Stimulated activated naive B cell treated with anti-CD40 and anti-IgM and Interleukin-4, amounts not matched to agents 10 μg/mL and 1 μg/mL and 100 μg/mL, for 72 hours (primary cell): Measurements from ENCODE around the gene SLC44A4.
"Not testable (repeated sequence)": the region's sequence is repeated elsewhere in the genome, so short reads cannot be mapped to it uniquely, and the experiment has no call there.

ENCODE experiments used
- ATAC-seq, 2 donors: fragments of 150-1000 bp; cut with Tn5 transposase; replicated peaks; 2 replicates each; pipeline ENCODE4 v1.10.0; 2021; ENCODE audit warnings: moderate library complexity in 1 of 2
- DNase-seq: peaks from one replicate; pipeline ENCODE4 v3.0.0; 2021
- H3K27ac Mint-ChIP-seq: one replicate; pipeline ENCODE4 v1.8.0; 2022; ENCODE audit warnings: mild to moderate bottlenecking, mixed read lengths
- H3K27me3 Mint-ChIP-seq, 2 donors: one replicate each; pipeline ENCODE4 v1.8.0; 2022; ENCODE audit warnings: mixed read lengths in 2 of 2
- H3K36me3 Mint-ChIP-seq, 2 donors: one replicate each; pipeline ENCODE4 v1.8.0; 2022; ENCODE audit warnings: mixed read lengths in 2 of 2, mild to moderate bottlenecking in 1 of 2
- H3K4me1 Mint-ChIP-seq, 2 donors: one replicate each; pipeline ENCODE4 v1.8.0; 2022; ENCODE audit warnings: mixed read lengths in 2 of 2, mild to moderate bottlenecking in 1 of 2
- H3K4me3 Mint-ChIP-seq, 2 donors: one replicate each; pipeline ENCODE4 v1.8.0; 2022; ENCODE audit warnings: mild to moderate bottlenecking in 2 of 2, mixed read lengths in 2 of 2, moderate library complexity in 1 of 2
- H3K9me3 Mint-ChIP-seq, 2 donors: one replicate each; pipeline ENCODE4 v1.8.0; 2022; ENCODE audit warnings: mixed read lengths in 2 of 2, mild to moderate bottlenecking in 1 of 2

SLC44A4 gene

DNA sequence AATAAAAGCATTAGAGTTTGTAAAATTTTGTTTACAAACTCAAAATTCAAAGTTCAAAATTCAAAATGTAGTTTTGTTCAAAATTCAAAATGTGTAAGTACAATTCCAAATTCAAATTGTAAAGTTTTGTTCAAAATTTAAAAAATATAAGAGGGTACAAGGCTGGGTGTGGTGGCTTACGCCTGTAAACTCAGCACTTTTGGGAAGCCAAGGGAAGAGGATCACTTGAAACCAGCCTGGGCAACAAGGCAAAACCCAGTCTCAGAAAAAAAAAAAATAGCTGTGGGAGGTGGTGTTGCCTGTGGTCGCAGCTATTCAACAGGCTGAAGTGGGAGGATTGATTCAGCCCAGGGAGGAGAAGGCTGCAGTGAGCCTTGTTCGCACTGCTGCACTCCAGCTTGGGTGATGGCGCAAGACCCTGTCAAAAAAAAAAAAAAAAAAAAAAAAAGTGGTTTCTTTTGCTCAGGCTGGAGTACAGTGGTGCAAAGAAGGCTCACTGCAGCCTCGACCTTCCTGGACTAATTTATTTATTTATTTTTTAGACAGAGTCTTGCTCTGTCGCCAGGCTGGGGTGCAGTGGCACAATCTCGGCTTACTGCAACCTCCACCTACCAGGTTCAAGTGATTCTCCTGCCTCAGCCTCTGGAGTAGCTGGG, 28.5 kb upstream of the SLC44A4 start:
- peaks cover 2% of the 10 kb centered on the region in 2 donors for H3K27me3 Mint-ChIP-seq
- no peak overlapping the region for H3K27ac Mint-ChIP-seq
- no peaks in the 10 kb centered on the region for H3K9me3 Mint-ChIP-seq
- DNase-seq, result no peak
- ATAC-seq, result no peak
- H3K4me1 Mint-ChIP-seq, result peaks cover 6 to 8% of the 10 kb centered on the region in 2 donors
- no peak overlapping the region for H3K4me3 Mint-ChIP-seq
- H3K36me3 Mint-ChIP-seq, result no peaks in the 10 kb centered on the region

DNA sequence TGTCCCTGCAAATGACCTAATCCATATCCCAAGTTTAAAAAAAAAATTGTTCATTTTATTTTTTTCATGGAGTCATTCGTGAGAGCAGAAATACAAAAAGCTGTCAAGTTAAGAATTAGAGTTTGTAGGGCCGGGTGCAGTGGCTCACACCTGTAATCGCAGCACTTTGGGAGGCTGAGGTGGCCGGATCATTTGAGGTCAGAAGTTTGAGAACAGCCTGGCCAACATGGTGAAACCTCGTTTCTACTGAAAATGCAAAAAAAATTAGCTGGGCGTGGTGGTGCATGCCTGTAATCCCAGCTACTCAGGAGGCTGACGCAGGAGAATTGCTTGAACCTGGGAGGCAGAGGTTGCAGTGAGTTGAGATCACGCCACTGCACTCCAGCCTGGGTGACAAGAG, 27.9 kb upstream of the SLC44A4 start:
- H3K27me3 Mint-ChIP-seq, H3K4me1 Mint-ChIP-seq, H3K9me3 Mint-ChIP-seq, H3K27ac Mint-ChIP-seq, ATAC-seq, H3K36me3 Mint-ChIP-seq, H3K4me3 Mint-ChIP-seq, DNase-seq: not testable (repeated sequence)

DNA sequence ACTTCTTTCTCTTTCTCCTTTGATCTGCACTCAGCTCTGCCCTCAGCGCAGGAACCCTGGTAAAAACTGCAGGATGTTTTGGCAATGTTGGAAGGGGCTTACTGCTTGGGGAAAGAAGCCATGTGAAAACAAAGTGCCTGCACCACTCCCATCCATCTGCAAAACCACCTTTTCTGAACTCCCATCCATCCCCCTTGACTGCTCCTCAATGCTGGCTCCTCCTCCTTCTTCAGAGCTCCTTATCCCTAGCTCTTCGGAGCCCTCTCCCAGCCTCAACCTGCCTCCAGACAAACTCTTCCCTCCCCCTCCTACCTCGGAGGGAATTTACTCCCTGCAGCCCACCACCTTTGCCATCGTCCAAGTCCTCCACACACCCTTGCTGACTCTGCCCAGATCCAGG, 27.3 kb upstream of the SLC44A4 start:
- peaks cover 0 to 2% of the 10 kb centered on the region in 2 donors for H3K36me3 Mint-ChIP-seq
- DNase-seq (no peak), ATAC-seq (no peak)
- H3K4me1 Mint-ChIP-seq, result peaks cover 7 to 12% of the 10 kb centered on the region in 2 donors
- no peak overlapping the region for H3K27ac Mint-ChIP-seq
- H3K9me3 Mint-ChIP-seq, result no peaks in the 10 kb centered on the region
- H3K27me3 Mint-ChIP-seq, result no peaks in the 10 kb centered on the region
- no peak overlapping the region for H3K4me3 Mint-ChIP-seq

DNA sequence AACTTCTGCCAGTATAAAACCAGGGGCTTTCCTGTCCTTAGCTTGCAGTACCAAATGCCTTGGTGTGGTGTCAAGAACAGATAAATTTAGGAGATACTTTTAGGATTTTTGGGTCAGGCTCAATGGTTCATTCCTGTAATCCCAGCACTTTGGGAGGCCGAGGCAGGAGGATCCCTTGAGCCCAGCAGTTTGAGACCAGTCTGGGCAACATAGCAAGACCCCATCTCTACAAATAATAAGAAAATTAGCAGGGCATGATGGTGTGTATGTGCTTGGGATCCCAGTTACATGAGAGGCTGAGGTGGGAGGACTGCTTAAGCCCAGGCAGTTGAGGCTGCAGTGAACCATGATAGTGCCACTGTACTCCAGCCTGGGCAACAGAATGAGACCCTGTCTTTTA, 26.2 kb upstream of the SLC44A4 start:
- Mint-ChIP-seq H3K36me3 (peaks cover 0 to 2% of the 10 kb centered on the region in 2 donors), H3K27me3 (no peaks in the 10 kb centered on the region), H3K4me1 (peaks cover 7 to 14% of the 10 kb centered on the region in 2 donors), H3K27ac (no peak overlapping the region), H3K4me3 (no peak overlapping the region), H3K9me3 (no peaks in the 10 kb centered on the region)
- DNase-seq (no peak), ATAC-seq (no peak)

DNA sequence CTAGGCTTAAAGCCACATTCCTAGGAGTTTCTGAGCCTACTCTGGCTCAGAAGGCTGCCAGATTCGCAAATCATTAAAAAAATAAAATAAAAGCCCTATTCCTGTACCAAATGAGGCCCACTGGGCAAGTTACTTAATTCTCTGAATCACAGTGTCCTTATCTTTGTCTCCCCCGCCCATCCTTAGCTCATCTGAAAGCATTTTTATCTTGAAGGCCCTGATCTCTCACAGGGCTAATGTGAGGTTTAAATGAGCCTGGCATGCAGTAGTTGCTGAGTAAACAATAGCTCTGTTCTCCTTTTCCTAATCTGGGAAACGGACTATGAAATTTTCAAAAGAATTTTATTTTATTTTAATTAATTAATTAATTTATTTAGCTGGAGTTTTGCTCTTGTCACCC, 25.2 kb upstream of the SLC44A4 start:
- Mint-ChIP-seq H3K36me3 (peaks cover 4% of the 10 kb centered on the region in 2 donors), H3K9me3 (no peaks in the 10 kb centered on the region), H3K4me3 (no peak overlapping the region), H3K4me1 (peaks cover 17 to 25% of the 10 kb centered on the region in 2 donors), H3K27me3 (no peaks in the 10 kb centered on the region), H3K27ac (no peak overlapping the region)
- ATAC-seq (no peak), DNase-seq (no peak)

DNA sequence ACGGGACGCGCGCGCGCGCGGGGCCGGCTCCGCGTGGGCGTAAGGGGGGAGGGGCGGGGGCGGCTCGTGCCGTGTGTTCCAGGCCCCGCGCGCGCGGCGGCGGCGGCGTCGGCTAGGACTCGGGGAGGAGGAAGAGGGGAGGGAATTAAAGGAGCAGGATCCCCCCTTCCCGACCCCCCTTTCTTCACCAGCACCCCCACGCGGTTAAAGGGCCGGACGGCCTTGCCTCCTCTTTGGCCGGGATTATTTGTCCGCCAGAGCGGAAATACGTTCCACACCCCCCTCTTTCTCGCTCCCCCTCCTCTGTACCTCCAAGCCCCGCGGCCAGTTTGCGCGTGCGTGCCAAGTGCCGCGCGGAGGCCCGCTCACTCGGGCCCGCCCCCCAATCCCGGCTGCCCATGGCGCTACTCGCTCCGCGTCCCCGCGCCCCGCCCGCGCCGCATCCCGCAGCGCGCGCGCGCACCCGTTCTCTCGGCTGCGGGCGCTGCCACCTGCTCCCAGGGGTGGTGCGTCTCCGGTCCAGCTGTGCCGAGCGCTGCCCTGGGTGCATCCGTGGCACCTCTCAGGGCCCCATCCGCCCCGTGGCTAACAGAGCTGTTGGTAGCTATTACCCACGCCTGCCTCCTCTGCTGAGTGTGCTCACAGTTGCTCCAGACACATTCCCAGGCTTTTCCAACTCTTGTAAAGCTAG, 23.3 kb upstream of the SLC44A4 start, which contains the start of gene ZBTB12:
ZBTB12 (minus strand) TSS at position 134 of the 691 bp plus-strand sequence. CDS start 781 bp downstream, outside the sequence.
- H3K27me3 Mint-ChIP-seq, result no peaks in the 10 kb centered on the region
- DNase-seq, result peak; percentile 86
- peak within 1 kb of the TSS; percentile 86 to 91 for H3K4me3 Mint-ChIP-seq
- H3K27ac Mint-ChIP-seq, result peak within 1 kb of the TSS; percentile 91
- peaks cover 21 to 35% of the 10 kb centered on the region in 2 donors for H3K4me1 Mint-ChIP-seq
- peak; percentile 65 to 74 for ATAC-seq
- H3K36me3 Mint-ChIP-seq, result peaks cover 4 to 7% of the 10 kb centered on the region in 2 donors
- no peaks in the 10 kb centered on the region for H3K9me3 Mint-ChIP-seq

DNA sequence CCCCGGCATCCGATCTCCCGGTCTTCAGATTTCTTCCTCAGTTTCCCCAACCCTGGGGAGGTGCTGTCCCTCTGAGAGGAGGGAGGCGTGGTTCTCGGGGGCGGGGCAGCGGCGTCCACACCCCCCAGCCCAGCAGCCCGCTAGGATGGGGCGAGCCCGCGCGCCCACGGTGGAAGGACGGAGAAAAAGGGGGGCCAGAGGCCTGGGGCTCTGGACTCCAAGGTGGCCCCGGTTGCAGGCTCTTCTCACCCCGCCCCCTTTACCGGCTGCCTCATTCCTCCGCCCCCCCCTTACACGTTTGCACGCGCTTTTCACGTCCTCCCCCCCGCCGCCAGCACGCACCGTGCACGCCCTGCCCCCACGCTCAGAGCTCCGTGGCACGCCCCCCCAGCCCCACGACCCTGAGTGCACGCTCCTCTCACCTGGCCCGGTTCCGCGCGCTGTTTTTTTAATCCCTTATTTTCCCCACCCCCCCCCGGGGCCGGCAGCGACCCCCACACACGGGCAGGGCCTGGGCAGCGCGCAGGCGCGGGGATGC, 22.7 kb upstream of the SLC44A4 start:
- peak overlapping the region; percentile 91 for H3K27ac Mint-ChIP-seq
- peak overlapping the region; percentile 86 to 91 for H3K4me3 Mint-ChIP-seq
- peaks cover 4 to 7% of the 10 kb centered on the region in 2 donors for H3K36me3 Mint-ChIP-seq
- peaks cover 23 to 38% of the 10 kb centered on the region in 2 donors for H3K4me1 Mint-ChIP-seq
- no peaks in the 10 kb centered on the region for H3K27me3 Mint-ChIP-seq
- no peaks in the 10 kb centered on the region for H3K9me3 Mint-ChIP-seq
- DNase-seq (peak; percentile 59), ATAC-seq (peak; percentile 30 to 44)

DNA sequence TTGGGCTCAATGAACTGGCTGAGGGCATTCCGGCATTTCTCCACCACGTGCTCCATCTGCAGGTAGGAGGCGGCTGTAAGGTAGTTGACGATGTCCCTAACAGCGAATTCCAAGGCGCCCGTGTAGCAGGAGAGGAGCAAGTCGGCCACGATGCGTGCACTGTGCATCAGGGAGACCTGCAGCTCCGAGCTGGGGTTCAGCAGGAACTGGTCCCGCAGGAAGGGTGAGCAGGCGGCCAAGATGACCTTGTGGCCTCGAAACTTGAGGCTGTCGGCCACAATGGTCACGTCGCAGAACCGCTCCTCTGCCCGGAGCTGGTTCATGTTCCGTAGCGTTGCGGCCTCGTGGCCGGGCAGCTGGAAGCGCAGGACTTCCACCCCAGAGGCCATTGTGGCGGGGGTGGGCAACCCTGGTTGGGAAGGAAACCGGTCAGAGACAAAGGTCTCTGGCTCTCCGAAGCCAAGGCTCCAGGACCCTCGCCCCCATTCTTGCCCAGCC, 22.2 kb upstream of the SLC44A4 start:
- H3K27ac Mint-ChIP-seq, result peak overlapping the region; percentile 91
- H3K4me3 Mint-ChIP-seq, result peak overlapping the region; percentile 86 to 91
- ATAC-seq (no peak), DNase-seq (no peak)
- no peaks in the 10 kb centered on the region for H3K27me3 Mint-ChIP-seq
- no peaks in the 10 kb centered on the region for H3K9me3 Mint-ChIP-seq
- H3K4me1 Mint-ChIP-seq, result peaks cover 26 to 43% of the 10 kb centered on the region in 2 donors
- H3K36me3 Mint-ChIP-seq, result peaks cover 4 to 7% of the 10 kb centered on the region in 2 donors

DNA sequence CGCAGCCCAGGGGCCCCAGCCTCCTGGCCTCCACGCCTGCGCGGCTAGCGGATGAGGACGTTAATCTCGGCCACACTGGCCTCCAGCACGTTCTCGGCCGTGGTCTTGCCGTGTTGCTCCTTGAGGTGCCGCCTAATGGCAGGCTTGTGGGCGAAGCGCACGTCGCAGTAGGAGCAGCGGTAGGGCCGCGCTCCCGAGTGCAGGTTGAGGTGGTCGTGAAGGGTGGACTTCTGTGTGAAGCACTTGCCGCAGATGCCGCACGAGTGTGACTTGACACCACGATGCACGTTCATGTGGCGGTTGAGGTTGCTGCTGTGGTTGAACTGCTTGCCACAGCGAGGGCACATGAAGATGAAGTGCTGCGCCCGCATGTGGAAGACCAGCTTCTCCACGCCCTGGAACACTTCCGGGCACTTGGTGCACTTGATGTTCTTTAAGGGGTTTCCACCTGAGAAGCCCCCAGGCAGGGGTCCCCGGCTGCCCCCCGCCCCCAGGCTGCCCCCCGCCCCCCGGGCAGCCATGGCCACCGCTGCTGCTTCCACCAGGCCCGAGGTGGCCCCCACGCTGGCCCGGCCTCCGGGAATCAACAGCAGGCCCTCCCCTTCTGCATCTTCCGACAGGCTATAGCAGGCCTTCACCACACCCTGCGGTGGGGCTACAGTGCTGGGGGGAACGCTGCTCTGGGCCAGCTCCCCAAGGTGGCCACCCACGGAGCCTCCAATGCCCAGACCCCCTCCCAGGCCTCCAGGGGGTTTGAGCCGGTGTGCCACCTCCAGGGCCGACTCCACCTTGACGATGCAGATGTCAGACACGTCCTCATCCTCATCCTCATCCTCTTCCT, 21.3 kb upstream of the SLC44A4 start:
- no peak for ATAC-seq

DNA sequence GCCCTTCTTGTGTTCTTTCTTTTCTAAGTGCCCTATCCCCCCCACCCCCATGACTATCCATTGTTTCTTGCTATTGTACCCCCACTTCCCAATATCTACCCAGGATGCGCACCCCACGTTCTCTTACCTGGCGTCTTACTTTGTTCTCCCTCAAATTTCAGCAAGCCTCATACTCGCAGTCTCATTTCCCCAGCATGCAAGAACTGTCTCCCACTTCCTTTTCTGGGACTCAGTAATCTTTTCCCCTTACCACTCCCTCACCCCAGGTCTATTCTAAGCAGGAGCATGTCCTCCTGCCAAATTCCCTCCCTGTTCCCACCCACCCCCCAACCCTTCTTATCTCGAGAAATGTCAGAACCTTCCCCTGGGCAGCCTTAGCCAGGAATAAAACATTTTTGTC, 20.4 kb upstream of the SLC44A4 start:
- H3K27ac Mint-ChIP-seq, result peak overlapping the region; percentile 72
- H3K9me3 Mint-ChIP-seq, result no peaks in the 10 kb centered on the region
- no peak for ATAC-seq
- H3K27me3 Mint-ChIP-seq, result no peaks in the 10 kb centered on the region
- H3K4me1 Mint-ChIP-seq, result peaks cover 26 to 47% of the 10 kb centered on the region in 2 donors
- H3K36me3 Mint-ChIP-seq, result peaks cover 6 to 14% of the 10 kb centered on the region in 2 donors
- peak overlapping the region; percentile 36 to 71 for H3K4me3 Mint-ChIP-seq
- no peak for DNase-seq

More for the DNA sequence above, 21.3 kb upstream of the SLC44A4 start:
- H3K9me3 Mint-ChIP-seq, result no peaks in the 10 kb centered on the region
- DNase-seq, result no peak
- H3K27ac Mint-ChIP-seq, result no peak overlapping the region
- H3K27me3 Mint-ChIP-seq, result no peaks in the 10 kb centered on the region
- peaks cover 5 to 14% of the 10 kb centered on the region in 2 donors for H3K36me3 Mint-ChIP-seq
- H3K4me3 Mint-ChIP-seq, result peak overlapping the region; percentile 36 to 56
- peaks cover 26 to 47% of the 10 kb centered on the region in 2 donors for H3K4me1 Mint-ChIP-seq

DNA sequence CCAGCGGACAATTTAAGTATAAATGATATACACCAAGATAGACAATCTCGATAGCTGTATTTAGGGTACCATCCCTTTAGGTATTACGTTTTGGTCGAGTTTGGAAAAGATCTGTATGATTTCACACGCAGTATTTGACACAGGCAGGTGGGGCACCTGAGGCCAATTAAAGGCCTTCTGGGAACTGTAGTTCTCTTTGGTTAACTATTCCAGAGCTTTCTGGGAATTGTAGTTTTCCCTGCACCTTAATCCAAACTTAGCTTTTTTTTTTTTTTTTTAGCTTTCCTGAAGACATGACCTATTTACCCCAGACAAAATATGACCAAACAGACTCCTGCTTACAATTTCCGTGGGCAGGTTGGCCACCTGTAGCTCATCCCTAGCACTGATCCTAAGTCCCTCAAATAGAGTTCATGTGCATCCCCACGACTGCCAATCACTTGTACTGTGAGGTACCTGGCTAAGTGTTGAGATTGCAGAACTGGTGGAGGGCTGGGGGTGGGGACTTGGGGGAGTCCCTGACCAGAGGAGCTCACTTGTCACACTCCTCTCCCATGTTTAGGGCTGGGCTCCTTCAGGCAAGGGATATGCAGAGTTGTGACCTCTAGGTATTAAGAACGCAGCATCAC, 19.7 kb upstream of the SLC44A4 start:
- peaks cover 26 to 47% of the 10 kb centered on the region in 2 donors for H3K4me1 Mint-ChIP-seq
- H3K36me3 Mint-ChIP-seq, result peaks cover 9 to 15% of the 10 kb centered on the region in 2 donors
- H3K9me3 Mint-ChIP-seq, result no peaks in the 10 kb centered on the region
- no peaks in the 10 kb centered on the region for H3K27me3 Mint-ChIP-seq
- peak overlapping the region; percentile 88 to 93 for H3K4me3 Mint-ChIP-seq
- peak; percentile 15 to 26 for ATAC-seq
- DNase-seq, result no peak
- peak overlapping the region; percentile 93 for H3K27ac Mint-ChIP-seq

DNA sequence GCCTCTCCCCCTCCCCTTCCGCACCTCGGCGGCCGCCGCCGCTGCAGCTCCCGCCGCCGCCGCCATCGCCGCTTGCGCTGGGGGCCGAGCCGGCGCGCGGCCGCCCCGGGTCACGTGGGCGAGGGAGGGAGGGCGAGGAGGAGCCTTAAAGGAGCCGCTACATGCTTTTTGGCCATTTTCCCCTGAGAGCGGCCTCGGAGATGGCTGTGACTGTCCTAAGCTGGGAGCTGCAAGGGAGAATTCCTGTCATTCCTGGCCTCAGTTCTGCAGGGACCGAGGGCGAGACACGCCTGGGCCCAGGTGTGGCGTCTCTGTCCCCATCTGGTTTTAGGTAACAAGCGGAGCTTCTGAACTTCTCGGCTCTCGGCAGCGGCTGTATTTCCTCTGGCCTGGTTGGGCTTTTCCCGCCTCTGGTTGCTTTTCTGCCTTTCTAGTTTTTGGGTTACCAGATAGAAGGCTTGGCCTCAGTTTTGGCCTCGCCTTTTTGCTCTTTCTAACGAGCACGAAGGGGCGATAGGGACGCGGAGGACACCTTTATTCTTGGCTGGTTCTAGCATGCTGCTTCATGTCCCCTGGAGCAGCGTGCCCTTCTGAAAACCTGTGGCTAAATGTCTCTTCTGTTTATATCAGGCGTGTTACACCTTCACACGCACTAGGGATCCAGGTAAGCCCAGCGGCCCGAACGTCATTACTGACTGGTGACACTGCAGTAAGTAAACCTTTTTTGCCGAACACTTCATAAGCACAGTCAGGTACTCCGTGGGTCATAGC, 19.0 kb upstream of the SLC44A4 start, which contains the start of gene EHMT2:
EHMT2 (minus strand) TSS at position 87 of the 771 bp plus-strand sequence; CDS start at position 66, 21 bp downstream.
- Mint-ChIP-seq H3K36me3 (peaks cover 12 to 18% of the 10 kb centered on the region in 2 donors), H3K9me3 (no peaks in the 10 kb centered on the region), H3K4me1 (peaks cover 25 to 43% of the 10 kb centered on the region in 2 donors), H3K27me3 (no peaks in the 10 kb centered on the region), H3K27ac (peak within 1 kb of the TSS; percentile 93), H3K4me3 (peak within 1 kb of the TSS; percentile 88 to 93)
- DNase-seq (peak; percentile 82), ATAC-seq (peak; percentile 67 to 70)
